ENCODE results near the gene DCAKD. TPM values are rescaled to one million over a fixed set of nuclear protein-coding genes. Genes with fewer than 3 reads are reported as not detected.

The DCAKD gene
- total RNA-seq, 1 experiment from 2014 or later = 48.3 TPM

DNA sequence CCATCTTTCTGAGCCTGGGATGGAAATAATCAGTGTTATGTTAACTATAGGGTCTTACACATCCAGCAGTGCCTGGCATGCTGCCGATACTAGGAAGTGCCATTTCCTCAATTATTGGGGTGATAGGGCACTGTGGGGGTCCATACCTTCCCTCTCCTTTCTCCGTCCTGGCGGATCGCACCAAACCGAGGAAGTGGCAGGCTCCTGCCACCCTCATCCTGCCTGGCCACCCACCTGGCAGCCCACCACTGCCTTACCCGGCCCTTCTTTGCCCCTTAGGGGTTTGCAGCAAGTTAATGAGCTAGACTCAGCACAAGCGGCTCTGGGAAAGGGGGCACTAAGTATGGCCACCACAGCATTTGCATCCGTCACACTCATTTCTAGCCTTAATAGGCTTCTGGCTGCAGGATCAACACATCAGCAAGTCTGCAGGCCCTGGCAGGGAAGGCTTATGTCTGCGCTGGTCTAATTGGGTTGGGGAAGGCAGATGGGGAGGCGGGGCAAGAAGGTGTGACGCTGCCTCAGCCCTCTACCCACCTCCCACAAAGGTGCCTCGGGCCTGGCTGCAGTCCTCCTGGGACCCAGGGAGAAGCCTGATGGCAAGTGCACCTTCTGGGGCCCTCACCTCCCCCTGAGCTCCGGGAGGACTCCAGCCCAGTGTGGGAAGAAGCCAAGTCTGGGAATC is 28.6 kb downstream of the DCAKD start:
- Histone ChIP-seq H3K79me1 (ENCODE audit: insufficient read depth, low read depth, low read length, poor library complexity, severe bottlenecking) (no peaks in the 10 kb centered on the region), H4K91ac (ENCODE audit: insufficient read length, low read depth, low read length) (no peak overlapping the region), H3K4ac (ENCODE audit: low read depth, low read length) (no peak overlapping the region), H3K4me2 (ENCODE audit: insufficient read depth, insufficient read length, low read length) (no peak overlapping the region), H3K14ac (ENCODE audit: insufficient read depth, low read length) (no peak overlapping the region), H3K18ac (ENCODE audit: insufficient read length, low read depth, low read length) (no peak overlapping the region), H3T11ph (ENCODE audit: low read length) (no peak overlapping the region), H4K5ac (ENCODE audit: insufficient read length, low read depth, low read length) (no peak overlapping the region), H3K27me3 (ENCODE audit: insufficient read depth, low read length) (peaks cover 24% of the 10 kb centered on the region; the same call in 1 of the 2 replicates), H3K9me3 (ENCODE audit: control insufficient read depth, low read depth, low read length) (no peaks in the 10 kb centered on the region), H2AFZ (ENCODE audit: low read length) (no peak overlapping the region), H3K27ac (ENCODE audit: insufficient read length, low read depth, low read length) (no peak overlapping the region), H2BK15ac (ENCODE audit: low read depth, low read length) (no peak overlapping the region), H3K79me2 (ENCODE audit: insufficient read depth, low read length) (no peaks in the 10 kb centered on the region), H3K9ac (ENCODE audit: extremely low read depth, insufficient read length, low read length) (no peak overlapping the region), H2BK12ac (ENCODE audit: insufficient read length, low read depth, low read length) (no peak overlapping the region), H3K56ac (ENCODE audit: insufficient read length, low read depth, low read length) (no peak overlapping the region), H4K8ac (replicated peaks; ENCODE audit: insufficient read length, low read depth, low read length) (no peak overlapping the region), H3K23me2 (ENCODE audit: insufficient read length, low read depth, low read length, poor library complexity, severe bottlenecking) (peaks cover 14% of the 10 kb centered on the region), H2BK20ac (ENCODE audit: low read depth, low read length, poor library complexity, severe bottlenecking) (no peak overlapping the region), H3K23ac (ENCODE audit: insufficient read length, low read depth, low read length) (no peak overlapping the region), H2AK5ac (ENCODE audit: insufficient read length, low read length) (no peak overlapping the region), H2BK120ac (ENCODE audit: low read depth, low read length, poor library complexity, severe bottlenecking) (no peak overlapping the region), H4K20me1 (ENCODE audit: control insufficient read depth, insufficient read depth, insufficient read length) (peaks cover 2% of the 10 kb centered on the region), H3K4me1 (ENCODE audit: insufficient read depth, low read length) (no peaks in the 10 kb centered on the region; the same call in 1 of the 2 replicates), H2BK5ac (ENCODE audit: insufficient read length, low read length) (no peak overlapping the region)
- no peaks in the 10 kb centered on the region; a peak in 2 of 5 replicates for H3K9me3 Mint-ChIP-seq
- no peak for DNase-seq
- H3K27me3 Mint-ChIP-seq (ENCODE audit: low read depth) = peaks cover 39% of the 10 kb centered on the region
- H3K27ac Mint-ChIP-seq = no peak overlapping the region
- H3K4me1 Mint-ChIP-seq = peaks cover 25 to 33% of the 10 kb centered on the region in 2 experiments
- no CpG with 5 or more reads among the region's 13 CpGs for WGBS (ENCODE audit: extremely low coverage, insufficient read length, low lambda C conversion rate)
- TF ChIP-seq, protein P1, sequence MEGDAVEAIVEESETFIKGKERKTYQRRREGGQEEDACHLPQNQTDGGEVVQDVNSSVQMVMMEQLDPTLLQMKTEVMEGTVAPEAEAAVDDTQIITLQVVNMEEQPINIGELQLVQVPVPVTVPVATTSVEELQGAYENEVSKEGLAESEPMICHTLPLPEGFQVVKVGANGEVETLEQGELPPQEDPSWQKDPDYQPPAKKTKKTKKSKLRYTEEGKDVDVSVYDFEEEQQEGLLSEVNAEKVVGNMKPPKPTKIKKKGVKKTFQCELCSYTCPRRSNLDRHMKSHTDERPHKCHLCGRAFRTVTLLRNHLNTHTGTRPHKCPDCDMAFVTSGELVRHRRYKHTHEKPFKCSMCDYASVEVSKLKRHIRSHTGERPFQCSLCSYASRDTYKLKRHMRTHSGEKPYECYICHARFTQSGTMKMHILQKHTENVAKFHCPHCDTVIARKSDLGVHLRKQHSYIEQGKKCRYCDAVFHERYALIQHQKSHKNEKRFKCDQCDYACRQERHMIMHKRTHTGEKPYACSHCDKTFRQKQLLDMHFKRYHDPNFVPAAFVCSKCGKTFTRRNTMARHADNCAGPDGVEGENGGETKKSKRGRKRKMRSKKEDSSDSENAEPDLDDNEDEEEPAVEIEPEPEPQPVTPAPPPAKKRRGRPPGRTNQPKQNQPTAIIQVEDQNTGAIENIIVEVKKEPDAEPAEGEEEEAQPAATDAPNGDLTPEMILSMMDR (conservative IDR thresholded peaks at IDR 0.05) = no peak
- H3K36me3 Mint-ChIP-seq (ENCODE audit: insufficient read depth in 1 of 3, low read depth in 3 of 3) = peaks cover 2 to 24% (median 15%) of the 10 kb centered on the region in 3 experiments; a peak in 6 of 7 replicates
- H3K4me3 Mint-ChIP-seq = no peak overlapping the region

Measured in H9 (cell line).